ENCODE data around the gene ZNF423.

GRCh38 chr16:49837688-49838410, 18.1 kb downstream of the ZNF423 start:
- TF ChIP-seq CTCF (IDR thresholded peaks at IDR 0.05), result no peak
- TF ChIP-seq POLR2A (IDR thresholded peaks at IDR 0.05), result no peak

All from lower leg skin (tissue), 3 donors.